Fibroblast of mammary gland (primary cell): ENCODE results near the gene KCNQ1OT1.

Source experiments
- DNase-seq: peaks from one replicate; pipeline ENCODE4 v3.0.0-alpha.2; 2010; ENCODE audit warnings: low read depth
- H3K4me3 ChIP-seq: 2 replicates; pipeline ENCODE4 v1.5.1; 2011; ENCODE audit warnings: low read depth, mild to moderate bottlenecking, low read length, moderate library complexity; ENCODE audit not compliant: control insufficient read depth
- TF ChIP-seq, protein P1 (sequence below): conservative IDR thresholded peaks from 2 replicates; pipeline ENCODE4 v1.5.1; 2011; ENCODE audit warnings: low read depth, low read length, inconsistent platforms; ENCODE audit not compliant: control insufficient read depth, insufficient read depth

The KCNQ1OT1 gene

DNA sequence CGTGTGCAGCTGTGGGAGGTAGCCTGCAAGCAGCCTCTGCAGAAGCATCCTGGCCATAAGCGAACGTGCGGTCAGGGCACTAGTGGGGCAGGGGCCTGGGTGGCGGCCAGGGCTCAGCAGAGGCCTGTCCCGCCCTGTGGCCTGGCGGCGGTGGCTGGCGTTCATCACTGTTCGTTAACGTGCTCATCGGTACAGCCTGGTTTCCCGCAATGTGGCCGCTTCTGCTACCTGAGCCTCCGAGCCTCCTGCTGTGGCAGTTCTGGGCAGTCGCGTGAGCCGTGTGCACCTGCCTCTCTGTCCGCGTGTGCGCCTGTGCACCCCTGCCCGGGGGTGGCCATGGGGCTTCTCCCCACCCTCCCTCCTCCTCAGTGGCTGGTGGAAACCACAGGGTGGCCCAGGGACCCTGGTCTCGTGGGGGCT is 117.9 kb downstream of the KCNQ1OT1 start:
- DNase-seq: no peak
- no peak overlapping the region for H3K4me3 ChIP-seq
- TF ChIP-seq, protein P1, sequence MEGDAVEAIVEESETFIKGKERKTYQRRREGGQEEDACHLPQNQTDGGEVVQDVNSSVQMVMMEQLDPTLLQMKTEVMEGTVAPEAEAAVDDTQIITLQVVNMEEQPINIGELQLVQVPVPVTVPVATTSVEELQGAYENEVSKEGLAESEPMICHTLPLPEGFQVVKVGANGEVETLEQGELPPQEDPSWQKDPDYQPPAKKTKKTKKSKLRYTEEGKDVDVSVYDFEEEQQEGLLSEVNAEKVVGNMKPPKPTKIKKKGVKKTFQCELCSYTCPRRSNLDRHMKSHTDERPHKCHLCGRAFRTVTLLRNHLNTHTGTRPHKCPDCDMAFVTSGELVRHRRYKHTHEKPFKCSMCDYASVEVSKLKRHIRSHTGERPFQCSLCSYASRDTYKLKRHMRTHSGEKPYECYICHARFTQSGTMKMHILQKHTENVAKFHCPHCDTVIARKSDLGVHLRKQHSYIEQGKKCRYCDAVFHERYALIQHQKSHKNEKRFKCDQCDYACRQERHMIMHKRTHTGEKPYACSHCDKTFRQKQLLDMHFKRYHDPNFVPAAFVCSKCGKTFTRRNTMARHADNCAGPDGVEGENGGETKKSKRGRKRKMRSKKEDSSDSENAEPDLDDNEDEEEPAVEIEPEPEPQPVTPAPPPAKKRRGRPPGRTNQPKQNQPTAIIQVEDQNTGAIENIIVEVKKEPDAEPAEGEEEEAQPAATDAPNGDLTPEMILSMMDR: no peak

- H3K4me3 ChIP-seq: no peak overlapping the region
- no peak for DNase-seq
- TF ChIP-seq, protein P1: no peak
These were observed 118.5 kb downstream of the KCNQ1OT1 start for GRCh38 chr11:2581151-2581930.

- no peak overlapping the region for H3K4me3 ChIP-seq
- DNase-seq: no peak
- TF ChIP-seq, protein P1: no peak
These were observed 119.2 kb downstream of the KCNQ1OT1 start for GRCh38 chr11:2580571-2581001.

DNA sequence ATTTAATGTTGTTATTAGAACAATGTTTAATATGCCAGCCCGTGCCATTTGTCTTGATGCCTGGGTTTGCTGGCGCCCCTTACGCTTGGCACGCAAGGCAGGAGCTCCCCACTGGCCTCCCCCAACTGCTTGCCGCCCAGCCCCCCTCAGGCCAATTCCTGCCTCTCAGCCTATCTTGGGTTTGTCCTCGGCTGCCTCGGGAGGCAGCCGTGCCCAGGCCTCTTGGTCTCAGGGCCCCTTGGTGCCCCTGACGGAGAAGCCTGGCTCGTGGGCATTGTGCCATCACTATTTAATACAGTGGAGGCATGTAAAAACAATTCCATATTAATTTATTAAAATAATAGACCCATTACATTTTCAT is 119.8 kb downstream of the KCNQ1OT1 start:
- H3K4me3 ChIP-seq: no peak overlapping the region
- DNase-seq: no peak
- TF ChIP-seq, protein P1: no peak

DNA sequence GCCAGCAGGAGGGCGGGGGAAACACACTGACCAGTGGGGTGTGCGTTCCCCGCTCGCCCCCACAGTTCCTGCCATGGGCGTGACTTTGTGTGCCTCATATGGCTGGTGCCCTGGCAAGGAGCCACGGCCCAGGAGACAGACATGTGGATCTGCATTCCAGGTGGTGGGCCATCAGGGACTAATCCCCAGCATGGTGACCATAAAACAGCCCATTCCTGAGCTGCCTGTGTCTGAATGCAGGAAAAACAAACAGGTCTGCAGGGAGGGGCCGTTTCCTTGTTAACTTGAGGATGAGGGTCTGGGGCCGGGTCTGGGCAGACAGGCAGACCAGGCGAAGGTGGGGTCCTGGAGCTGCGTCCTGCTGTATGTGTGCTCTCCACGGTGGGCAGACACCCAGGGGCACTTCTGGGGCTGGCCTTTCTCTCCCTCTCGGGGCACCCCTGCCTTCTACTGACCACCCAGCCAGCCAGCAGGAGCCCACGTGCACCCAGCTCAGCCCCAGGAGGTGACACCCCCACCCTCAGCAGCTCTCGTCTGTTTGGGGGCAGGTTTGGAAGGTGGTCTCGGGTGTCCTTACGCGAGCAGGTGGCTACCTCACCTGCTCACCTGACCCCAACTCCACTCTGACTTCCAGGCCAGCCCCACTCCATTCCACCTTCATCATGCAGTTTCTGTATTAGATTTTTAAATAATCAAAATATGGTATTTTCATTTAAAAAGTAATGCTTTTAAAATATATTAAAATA is 120.3 kb downstream of the KCNQ1OT1 start:
- TF ChIP-seq, protein P1: no peak
- no peak overlapping the region for H3K4me3 ChIP-seq
- no peak for DNase-seq

DNA sequence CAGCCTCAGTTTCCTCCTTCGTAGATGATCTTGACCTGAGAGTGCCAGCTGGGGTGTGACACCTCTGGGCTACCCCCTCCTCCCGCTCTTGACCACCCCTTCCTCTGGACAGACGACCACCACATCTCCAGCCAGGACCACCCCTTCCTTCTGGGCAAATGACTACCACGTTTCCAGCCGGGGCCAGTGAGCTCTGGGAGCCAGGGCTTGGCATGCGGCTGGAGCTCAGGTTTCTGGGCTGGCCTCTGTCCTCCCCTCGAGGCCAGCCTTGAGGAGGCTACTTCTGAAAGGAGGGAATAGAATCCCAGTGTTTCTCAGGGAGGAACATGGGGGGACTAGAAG is 120.9 kb downstream of the KCNQ1OT1 start:
- no peak for DNase-seq
- no peak overlapping the region for H3K4me3 ChIP-seq
- TF ChIP-seq, protein P1: no peak
